Measurements from ENCODE around the gene UBTD2.

- TF ChIP-seq GATA2 (IDR thresholded peaks at IDR 0.05; ENCODE audit: low read depth, low read length): no peak
- TF ChIP-seq GATA3 (IDR thresholded peaks at IDR 0.05; ENCODE audit: low read depth, low read length): no peak
These were observed 76.1 kb downstream of the UBTD2 start for GRCh38 chr5:172207511-172207910.
